Heart left ventricle (tissue), 13 donors: ENCODE results near the gene CDC42SE2.

Experiments
- CTCF ChIP-seq, 12 donors: fragments of 200-600 bp; sonication (generic) in 4 of 12; IDR thresholded peaks; one replicate each; pipeline versions ENCODE4 v1.5.0 to v1.8.0; 2018 to 2022; ENCODE audit warnings: antibody characterized with exemption in 12 of 12, mild to moderate bottlenecking in 5 of 12
- POLR2A ChIP-seq, 2 donors: fragments of 450-650 bp; IDR thresholded peaks; one replicate each; pipeline ENCODE4 v1.6.1; 2017; ENCODE audit warnings: antibody characterized with exemption in 2 of 2, mild to moderate bottlenecking in 2 of 2, moderate library complexity in 2 of 2
- donor health status: ischemic (EF 13 %, LVEDD 7.1; RV severe dilation, severe dysfunction).
- donor health status: DM: no; HTN: yes; CAD: no.
- donor health status: DM: no; HTN: no; CAD: no.
- donor health status: ischemic (EF 25% LVEDD 6.9; RV normal size, moderate dysfunction).
- donor health status: ischemic (EF 25% LVEDD 5.7; RV mildly dilated, moderate dysfunction).
- donor health status: ischemic (EF 35%, LVEDD 5.7; RV mildly dilated, moderate dysfunction).
- donor health status: nonischemic (EF 11% LVEDD 7.7; RV severe dilation, severe dysfunction).
- donor health status: DM: yes; HTN: yes; CAD: no.
- donor health status: PGD.
- donor health status: ischemic (EF 29% LVEDD 5.4; RV normal size, mild dysfunction).
- donor health status: nonischemic (EF 23%, LVEDD 6.1; RV moderate dilation, normal function).

GRCh38 chr5:131214609-131215227, 49.1 kb upstream of the CDC42SE2 start:
- TF ChIP-seq POLR2A (IDR thresholded peaks at IDR 0.05) (no peak), CTCF (IDR thresholded peaks at IDR 0.05) (no peak)
